GM21528 (cell line): ENCODE data around the gene CSNK2A3.

Experiments used
- ATAC-seq: cut with Tn5 transposase; IDR thresholded peaks from one replicate; pipeline ENCODE4 v1.9.1; 2021; ENCODE audit warnings: mild to moderate bottlenecking, moderate library complexity; ENCODE audit not compliant: unreplicated experiment, low FRiP score

Gene CSNK2A3

GRCh38 chr11:11344045-11344444, 9.0 kb downstream of the CSNK2A3 start:
- ATAC-seq = no peak

GRCh38 chr11:11338304-11338703, 14.7 kb downstream of the CSNK2A3 start:
- ATAC-seq = no peak

DNA sequence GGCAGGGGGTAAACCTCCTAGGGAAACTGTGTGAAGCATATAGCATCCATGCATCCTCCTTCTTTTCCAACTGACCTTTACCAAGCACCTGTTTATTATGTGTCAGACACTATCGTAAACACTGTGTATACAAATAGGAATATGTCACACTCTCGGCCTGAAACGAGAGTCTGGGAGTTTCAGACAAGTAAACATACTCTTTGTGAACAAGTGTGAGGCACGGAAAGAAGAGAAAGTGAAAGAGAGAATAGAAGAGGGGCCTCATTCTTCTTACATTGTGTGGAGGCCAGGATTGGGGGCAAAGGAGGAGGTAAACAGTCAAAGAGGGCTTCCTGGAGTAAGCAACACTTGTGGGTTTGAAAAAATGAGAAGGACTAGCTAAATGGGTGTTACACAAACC, 16.4 kb downstream of the CSNK2A3 start:
- ATAC-seq = no peak

DNA sequence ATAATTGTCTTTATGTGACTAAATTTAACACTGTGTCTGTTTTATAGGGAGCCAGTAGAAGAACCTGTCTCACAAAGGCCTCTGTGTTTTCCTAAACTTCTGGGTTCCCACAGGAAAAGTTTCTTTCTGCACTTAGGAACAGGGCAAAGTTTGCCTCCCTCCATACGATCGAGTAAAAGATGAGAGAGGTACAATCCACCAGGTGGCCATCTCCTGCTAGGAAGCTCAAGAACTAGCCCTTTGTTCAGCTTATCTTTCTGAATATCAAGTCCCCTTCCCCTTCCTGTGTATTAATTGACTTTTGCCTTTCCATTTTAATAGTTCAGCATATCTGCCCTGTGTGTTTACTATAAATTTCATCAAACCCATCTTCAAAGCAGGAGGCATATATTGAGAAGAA, 18.0 kb downstream of the CSNK2A3 start:
- no peak for ATAC-seq

DNA sequence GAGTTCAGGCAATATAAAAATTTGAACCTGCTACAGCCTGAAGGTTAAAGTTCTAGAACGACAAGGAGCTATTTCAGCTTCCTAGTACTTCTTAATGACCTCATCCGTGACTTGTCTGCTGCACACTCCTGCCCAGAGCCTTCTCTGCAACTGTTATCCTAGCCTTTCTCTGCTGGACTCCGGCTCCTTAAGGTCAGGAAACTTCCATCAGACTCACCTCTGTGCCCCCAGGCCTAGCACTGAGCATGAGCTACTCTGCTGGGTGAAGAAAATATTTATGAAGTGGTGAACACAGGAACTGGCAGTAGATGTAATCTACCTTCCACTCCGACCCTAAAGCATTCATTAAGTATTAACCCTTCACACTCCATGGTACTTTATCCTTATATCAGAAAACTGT, 18.4 kb downstream of the CSNK2A3 start:
- no peak for ATAC-seq

DNA sequence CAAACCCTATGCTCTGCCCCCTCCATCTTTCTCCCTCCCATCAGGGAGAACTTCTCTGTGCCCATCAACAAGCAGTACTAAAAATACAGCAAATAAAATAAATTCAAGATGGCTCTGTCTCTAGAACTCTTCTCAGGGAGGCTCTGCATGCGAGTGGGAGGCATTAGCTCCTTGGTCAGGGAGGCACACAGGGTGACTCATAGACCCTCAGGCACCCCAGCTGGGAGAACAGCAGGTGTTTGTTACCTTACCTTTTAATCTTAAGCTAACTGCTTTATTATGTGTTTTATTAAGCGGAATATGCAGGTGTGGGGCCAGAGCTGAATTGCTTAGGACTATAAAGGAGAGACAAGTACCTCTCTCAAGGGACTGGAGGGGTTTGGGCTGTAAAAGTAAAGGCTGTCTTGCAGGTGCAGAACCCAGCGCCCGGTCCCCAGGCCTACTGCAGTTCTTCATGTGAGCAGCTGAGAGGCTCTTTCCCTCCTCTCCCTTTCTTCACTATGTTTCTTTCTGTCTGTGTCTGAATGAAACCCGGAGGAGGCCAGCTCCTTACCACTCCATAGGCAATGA, 20.8 kb downstream of the CSNK2A3 start:
- no peak for ATAC-seq

DNA sequence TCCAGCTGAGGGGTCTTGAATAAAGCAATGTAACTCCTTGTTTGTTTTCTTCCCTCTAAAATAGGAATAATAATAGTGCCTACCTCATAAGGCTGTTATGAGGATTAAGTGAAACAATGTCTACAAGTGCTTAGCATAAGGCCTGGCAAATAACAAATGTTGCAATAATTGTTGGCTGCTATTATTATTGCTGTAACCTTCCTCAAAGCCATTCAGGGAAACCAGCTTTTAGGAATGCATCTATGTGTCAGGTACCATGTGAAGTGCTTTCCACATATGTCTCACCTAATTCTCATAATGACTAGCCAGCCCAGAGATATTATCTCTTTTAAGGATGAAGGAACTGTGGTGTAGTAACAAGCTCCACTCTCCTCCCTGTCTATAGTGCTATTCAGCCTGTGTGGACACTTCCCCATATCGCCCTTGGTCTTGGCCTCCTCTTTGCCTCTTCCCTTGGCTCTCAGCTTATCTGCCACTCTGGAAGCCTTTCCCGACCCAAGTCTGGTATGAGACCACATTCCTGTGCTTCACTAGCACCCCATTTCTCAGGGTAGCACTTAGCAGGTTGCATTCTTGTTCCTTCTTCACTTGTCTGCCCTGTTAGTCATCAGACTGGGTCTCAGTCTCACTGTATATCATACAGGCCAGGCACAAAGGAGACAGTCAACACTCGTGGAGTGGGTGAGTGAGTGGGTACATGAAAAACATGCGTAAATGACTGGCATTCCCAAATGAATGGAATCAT, 23.8 kb downstream of the CSNK2A3 start:
- ATAC-seq = no peak

GRCh38 chr11:11324090-11324489, 29.0 kb downstream of the CSNK2A3 start:
- no peak for ATAC-seq

DNA sequence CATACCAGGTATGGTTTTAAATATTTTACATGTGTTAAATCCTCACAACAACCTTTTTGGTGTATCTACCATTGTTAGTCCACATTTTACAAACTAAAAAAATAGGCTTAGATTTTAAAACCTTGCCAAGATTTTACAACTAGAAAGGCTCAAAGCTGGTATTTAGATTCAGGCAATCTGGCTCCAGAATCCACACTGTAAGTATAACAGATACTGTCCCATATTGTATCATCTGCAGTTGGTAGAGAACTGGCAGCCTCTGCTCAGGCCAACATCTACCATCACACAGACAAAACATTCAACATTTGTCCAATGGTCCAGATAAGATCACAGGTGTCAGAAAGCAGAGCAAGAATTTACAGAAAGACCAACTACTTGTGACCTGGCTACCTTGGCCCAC, 30.9 kb downstream of the CSNK2A3 start:
- ATAC-seq = no peak

DNA sequence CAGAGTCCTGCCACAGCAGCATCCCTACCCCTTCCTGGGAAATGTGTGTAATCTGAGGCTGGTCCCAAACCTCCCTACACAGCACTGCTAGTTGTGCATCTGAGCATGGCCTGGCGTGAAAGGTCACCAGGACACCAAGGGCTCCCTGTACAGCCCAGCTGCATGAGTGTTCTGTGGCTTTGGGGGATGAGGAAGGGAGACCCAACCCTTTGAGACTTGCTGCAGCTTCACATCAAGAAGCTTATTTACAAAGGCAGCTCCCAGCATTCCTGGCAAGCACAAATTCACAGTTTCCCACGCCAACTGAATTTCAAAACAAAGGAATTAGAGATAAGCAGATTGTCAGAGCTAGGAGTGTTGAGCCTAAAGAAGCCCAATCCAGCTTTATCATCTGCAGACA, 32.2 kb downstream of the CSNK2A3 start:
- ATAC-seq = no peak

- ATAC-seq = no peak
These were observed 34.1 kb downstream of the CSNK2A3 start for GRCh38 chr11:11318961-11319360.

DNA sequence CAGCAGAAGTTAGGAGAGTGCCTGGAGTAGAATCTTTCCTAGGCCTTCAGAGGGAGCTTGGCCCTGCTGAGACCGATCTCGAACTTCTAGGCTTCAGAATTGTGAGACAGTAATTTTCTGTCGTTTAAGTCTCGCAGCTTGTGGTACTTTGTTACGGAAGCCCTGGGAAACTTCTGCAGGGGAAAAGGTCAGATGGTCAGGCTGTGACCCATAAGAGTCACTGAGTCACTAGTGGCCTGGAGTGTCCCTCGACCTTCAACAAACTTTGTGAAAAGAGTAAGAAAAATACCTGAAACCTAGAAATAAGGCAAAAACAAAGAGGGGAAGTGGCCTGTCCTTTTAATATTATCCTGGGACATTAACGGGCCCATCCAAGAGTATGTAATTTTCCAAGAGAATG, 34.6 kb downstream of the CSNK2A3 start:
- no peak for ATAC-seq

GRCh38 chr11:11316651-11317230, 36.3 kb downstream of the CSNK2A3 start:
- ATAC-seq = no peak

DNA sequence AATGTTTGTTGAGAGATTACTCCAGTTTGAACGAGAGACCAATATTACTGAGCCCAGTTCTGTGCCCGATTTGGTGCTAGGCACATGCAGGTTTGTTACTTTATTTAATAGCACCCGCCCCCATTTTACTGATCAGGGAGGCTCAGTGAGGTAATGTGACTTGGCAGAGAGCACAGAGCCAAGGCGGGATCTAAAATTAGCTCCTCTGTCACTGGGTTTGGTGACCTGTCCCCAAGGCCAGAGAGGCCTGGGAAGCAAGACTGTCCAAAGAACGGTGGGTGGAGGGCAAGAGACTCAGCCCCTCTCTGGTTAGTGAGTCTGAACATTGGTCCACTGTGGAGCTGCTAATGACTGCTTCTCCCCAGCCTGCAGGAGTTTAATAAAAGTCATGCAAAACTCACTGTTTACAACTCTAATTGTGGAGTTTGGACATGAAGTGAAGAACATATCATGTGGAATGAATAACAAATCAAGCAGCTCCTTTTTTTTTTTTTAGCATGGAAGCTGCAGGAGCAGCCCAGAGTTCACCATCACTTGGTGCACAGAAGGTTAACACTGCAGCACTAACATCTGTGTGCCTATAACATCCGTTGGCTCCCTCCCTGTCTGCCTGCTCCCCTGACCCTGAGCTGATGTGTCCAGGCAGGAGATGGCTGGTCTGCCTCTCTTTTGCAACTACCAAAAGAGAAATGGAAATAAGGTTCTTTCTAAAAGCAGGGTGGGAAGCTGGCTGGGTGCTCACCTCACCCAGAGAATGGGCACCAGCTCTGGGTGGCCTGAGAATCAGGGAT, 39.0 kb downstream of the CSNK2A3 start:
- ATAC-seq = no peak

GRCh38 chr11:11313426-11313825, 39.6 kb downstream of the CSNK2A3 start:
- no peak for ATAC-seq

- no peak for ATAC-seq
These were observed 40.3 kb downstream of the CSNK2A3 start for GRCh38 chr11:11312738-11313137.

DNA sequence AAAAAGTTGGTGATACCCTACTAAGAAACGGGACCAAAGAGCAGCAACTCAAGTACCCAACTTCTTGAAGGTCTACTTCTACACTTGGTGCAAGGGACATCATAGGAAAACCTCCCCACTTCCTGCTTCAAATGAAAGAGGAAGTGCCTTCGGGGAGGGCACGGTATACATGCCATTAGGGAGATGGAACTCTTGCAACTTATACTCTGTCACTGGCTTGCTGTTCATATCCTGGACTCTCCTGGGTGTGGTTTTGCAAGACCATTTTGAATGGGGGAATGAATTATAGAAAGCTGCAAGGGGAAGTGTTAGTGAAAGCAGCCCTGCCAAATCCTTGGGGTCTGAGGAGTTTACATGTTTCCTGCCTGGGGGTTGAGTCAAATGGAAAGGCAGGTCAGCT, 41.9 kb downstream of the CSNK2A3 start:
- no peak for ATAC-seq

- ATAC-seq = no peak
These were observed 43.1 kb downstream of the CSNK2A3 start for GRCh38 chr11:11309906-11310305.

DNA sequence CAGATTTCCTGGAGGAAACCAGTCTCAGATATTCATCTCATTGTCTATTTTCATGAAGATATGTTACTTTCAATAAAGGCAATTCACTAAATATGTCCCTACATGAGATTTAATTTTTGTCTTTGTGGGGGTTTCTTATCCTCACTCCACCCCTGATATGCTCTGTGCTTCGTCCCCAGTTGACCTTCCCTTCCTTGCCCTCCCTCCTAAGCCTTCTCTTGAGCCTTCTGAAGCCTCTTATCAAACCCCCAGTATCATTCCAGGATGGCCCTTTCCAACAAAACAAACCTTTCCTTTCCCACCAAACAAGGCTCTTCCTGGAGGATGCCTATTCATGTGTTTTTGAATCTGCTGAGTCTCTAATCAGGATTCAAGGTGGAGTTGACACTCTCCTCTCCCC, 44.8 kb downstream of the CSNK2A3 start:
- ATAC-seq = no peak

- ATAC-seq = no peak
These were observed 46.2 kb downstream of the CSNK2A3 start for GRCh38 chr11:11306855-11307254.

- no peak for ATAC-seq
These were observed 48.5 kb downstream of the CSNK2A3 start for GRCh38 chr11:11304550-11304949.
